Measurements from ENCODE around the gene HYAL3.

- no peak for TF ChIP-seq POLR2A (IDR thresholded peaks at IDR 0.05)
- no peak for TF ChIP-seq CTCF (IDR thresholded peaks at IDR 0.05)
Measured at GRCh38 chr3:50297384-50297775, 1.8 kb downstream of the HYAL3 start.
